Ecto neural progenitor cell (in vitro differentiated cells): ENCODE results near the gene CMTR1.
"Not testable (repeated sequence)": the region's sequence is repeated elsewhere in the genome, so short reads cannot be mapped to it uniquely, and the experiment has no call there.

ENCODE experiments used
- DNase-seq: peaks from one replicate; pipeline ENCODE4 v3.0.0-alpha.2; 2018; ENCODE audit warnings: low spot score

The CMTR1 gene

DNA sequence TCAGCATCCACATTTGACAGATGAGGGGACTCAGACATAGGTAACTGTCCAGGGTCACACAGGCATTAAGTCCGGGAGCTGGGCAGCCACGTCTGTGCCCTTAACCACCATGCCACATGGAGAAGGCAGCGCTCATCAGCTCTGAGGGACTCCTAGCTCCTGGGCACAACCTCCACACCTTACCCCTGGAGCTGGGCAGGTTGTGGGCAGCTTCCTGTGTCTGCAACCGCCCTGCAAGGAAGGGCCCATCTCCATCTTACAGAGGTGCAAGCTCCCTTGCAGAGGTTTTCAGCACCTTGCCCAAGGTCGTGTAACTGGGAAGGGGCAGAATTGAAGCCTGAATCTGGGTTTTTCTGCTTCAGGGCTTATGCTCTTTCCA is 58.8 kb downstream of the CMTR1 start:
- DNase-seq, result no peak

DNA sequence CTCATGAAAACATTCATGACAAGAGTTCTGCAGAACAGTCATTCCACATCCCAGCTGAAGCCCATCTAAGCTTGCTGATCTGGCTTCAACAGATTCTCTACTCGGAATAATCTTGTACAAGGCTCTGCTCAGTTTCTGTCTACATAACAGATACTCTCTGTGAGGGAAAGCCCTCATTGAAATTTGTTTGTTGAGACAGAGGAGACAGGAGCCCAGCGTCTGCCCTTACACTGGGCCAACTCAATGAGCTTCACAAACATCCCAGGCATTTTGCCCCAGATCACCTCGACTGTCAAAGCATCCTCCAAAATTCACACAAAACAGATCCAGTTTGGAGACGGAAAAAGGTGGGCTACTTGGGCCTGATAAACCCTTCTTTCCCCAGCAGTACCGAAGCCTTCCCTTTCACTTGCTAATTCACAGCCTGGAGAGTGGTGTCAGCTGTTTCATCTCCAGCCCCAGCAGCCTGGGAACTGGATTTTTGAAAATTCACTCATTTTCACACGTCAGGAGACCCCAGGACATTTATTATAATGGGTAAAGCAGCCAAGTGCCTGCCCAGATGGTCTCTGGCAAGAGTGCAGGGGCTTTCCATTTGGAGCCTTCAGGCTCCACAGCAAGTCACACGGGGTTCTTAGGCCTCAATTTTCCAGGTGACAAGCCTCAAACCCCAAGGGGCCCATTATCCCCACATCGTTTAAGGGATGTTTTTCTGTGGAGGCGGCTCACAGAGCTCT is 59.4 kb downstream of the CMTR1 start:
- no peak for DNase-seq

DNA sequence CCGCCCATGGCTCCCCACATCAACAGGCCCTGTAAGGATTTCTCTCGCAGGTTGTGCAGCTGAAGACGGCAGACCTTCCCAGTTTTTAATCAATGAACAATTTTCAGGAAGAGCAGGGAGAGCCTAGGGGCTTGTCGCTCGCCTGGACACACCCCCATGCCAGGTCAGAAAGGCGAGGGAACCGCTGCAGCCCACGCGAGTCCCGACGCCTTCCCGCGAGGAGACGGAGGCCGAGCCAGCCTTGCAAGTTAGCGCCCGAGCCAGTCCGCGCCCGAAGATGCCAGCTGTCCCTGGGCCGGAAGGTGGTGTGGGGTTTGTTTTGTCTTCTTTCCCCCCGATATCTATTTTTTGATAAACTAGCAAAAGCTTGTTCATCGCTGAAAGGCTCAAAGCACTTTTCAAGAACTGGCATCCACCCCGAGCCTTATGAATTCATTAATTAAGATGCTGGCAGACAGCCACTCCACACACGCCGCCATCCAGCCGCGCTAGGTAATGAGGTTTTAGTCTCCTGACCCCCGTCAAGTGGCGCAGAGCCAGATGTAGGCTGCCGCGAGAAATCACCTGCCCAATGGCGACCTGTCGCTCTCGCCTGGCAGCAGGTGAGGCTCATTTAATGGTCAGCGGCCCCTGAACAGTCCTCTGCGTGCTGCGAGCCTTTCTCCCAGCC is 60.1 kb downstream of the CMTR1 start:
- no peak for DNase-seq

DNA sequence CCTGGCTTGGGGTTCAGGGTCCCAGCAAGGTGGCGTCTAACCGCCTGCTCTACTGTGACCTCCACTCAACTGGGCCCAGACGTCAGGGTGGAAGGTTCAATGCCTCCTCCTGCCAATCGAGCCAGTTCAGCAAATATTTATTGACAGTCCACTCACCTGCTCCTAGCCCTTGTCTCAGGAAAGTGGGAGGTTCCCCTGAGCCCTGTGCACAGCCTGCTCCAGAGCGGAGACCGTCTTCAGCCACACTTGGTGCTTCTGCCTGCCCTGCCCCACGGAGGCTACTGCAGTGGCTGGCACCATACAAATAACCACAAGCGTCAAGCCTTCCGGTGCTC is 60.6 kb downstream of the CMTR1 start:
- DNase-seq, result no peak

DNA sequence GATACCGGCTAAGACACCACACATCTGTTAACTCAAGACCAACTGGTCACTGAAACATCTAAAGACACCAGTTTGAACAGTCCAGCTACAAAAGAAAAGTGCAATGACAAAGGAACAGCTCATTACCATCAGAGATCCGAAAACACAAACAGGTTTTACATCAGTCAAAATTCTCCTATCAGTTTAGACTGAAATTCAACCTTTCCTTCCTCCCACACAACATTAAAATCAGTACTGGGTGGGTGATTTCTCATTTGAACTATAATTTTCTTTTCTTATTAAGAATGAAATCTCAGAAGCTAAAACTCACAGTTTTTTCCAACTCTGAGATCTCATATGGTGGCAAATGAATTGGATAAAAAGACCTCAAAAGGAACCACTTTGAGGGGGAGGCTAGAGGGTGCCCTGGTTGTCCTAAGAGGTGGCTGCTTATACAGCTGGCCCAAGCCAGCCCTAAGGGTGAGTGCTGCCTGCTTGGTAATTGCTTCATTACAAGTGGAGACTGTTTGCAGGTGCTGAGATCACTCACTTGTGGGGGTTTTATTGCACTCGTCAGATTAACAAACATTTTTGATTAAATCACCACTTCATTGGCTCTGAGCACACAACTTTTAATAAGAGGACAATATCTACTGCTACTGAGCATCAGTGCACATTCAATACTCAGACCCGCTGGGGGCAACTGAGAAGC is 62.4 kb downstream of the CMTR1 start:
- no peak for DNase-seq

DNA sequence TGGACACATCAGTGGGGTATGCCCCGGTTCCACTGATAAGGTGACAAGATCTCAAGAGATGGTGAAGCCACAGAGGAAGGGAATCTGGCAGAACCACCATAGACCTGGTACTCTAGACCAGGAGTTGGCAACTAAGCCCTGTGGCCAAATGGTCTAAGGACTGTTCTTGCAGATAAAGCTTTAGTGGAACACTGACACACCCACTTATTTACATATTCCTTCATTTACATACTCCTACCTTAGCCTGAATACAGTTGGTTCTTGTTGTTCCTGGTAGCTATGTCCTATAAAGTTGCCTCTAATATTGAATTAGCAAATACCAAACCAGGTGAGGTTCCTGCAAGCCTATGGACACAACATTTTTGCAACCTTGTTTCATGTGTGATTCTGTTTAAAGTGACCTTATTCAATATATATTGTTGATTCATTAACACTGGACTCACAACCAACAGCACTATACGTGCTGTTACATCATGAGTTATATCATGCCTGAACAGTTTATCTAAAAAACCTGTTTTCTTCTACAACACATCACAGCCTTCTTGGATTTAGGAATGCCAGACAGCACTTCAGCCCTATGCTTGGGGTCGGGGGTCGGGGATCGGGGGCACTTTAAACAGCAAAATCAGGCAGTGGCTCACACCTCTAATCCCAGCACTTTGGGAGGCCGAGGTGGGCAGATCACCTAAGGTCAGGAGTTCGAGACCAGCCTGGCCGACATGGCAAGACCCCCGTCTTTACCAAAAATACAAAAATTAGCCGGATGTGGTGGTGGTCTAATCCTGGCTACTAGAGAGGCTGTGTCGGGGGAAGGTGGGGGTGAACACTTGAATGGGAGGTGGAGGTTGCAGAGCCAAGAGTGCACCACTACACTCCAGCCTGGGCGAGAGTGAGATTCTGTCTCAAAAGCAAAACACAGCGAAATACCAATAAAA is 64.2 kb downstream of the CMTR1 start:
- DNase-seq, result no peak

DNA sequence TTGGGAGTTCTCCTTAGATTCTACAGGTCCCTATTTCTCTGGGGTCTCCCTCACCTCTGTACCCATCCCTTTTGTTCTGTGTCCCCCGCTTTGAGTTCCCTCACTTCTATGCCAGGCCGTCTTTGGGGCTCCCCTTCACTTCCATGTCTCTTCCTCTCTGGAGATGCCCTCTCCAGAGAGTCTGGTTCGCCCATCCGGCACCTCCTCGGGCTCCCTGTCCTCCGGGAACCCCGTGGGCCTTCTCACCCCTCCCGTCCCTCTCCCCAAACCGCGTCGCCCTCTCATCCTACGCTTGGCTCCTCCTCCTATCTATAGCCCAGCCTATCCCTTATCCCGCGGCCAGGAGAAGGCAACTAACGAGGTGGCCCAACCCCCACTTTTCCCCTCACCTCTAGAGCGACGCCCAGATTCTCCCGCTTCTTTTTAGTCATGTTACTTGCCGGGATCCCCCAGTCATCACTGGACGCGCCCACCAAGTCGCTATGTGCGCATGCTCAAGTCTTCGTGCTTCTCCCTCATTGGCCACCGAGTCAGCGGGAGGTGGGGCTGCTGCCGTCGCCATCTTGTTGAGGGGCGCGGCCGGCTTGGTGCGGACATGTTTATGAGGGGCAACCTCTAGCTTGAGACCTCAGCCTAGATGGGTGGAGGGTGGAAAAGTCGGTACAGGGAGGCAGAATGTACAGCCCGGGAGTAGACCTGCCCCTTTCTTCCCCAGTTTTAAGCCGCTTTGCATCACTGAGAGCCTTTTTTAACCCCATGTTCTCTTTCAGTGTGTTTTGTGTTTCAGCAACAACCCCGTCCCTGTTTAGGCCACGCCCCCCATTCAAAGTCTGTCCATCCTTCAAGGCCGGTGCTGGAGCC is 66.6 kb downstream of the CMTR1 start, which contains the start of gene CCDC167:
CCDC167 (minus strand) TSS at position 461 of the 861 bp plus-strand sequence; CDS start at position 431, 30 bp downstream.
- peak; percentile 99 for DNase-seq

DNA sequence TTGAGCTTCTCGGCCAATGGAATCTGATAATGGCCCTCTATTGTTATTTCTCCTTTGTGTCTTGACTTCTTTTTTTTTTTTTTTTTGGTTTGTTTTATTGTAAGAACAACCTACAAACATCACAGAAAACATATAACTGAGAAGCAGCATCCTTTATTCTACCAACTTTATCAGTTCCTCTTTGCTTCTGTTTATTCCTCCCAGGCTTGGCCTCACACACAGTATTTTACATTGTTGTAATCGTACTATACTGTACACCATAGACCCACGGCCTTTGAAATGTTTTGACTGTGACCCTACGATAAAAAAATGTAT is 67.2 kb downstream of the CMTR1 start:
- no peak for DNase-seq

DNA sequence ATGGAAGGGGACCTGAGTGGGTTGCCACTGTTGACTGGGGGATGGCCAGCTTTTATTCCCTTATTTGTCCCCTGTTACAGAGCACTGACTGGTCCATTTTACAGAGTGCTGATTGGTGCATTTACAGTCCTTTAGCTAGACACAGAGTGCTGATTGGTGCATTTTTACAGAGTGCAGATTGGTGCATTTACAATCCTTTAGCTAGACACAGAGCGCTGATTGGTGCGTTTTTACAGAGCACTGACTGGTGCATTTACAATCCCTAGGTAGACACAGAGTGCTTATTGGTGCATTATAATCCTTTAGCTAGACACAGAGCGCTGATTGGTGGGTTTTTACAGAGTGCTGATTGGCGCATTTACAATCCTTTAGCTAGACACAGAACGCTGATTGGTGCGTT is 67.9 kb downstream of the CMTR1 start:
- DNase-seq, result not testable (repeated sequence)

DNA sequence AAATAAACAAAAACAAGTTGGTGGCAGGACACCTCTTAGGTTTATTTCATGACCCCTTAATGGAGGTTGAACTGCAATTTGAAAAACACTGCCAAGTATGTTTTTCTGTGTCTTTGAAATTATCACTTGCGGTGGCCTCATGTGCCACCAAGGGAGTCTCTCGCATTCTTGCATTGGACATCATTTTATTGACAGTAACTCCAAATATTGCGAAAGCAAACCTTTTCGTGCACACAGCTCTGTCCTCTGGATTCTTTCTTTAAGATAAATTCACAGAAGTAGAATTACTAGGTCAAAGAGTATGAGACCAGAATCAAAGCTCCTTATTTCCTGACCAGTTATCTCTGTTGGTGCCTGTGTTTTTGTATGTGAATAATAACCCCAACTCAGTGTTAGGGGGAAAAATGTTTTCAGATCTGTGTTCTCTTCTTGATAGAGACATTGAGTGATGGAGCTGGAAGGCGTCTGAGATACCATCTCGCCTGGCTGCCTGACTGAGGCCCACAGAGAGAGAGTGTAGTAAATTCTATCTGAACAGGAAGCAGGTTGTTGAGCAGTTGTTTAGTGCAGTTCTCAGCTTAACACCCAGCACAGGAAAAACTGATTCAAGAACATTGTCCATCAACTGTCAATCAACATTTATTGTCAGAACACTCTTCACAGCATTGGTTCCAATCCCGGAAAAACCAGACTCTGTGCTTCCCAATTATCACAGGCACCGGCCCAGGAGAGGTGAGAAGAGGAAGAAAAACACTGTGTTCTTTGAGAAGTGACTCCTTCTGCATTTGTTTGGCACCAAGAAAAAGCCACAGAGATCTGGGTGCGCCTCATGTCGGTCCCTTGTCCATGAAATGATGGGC is 68.8 kb downstream of the CMTR1 start:
- DNase-seq, result no peak

DNA sequence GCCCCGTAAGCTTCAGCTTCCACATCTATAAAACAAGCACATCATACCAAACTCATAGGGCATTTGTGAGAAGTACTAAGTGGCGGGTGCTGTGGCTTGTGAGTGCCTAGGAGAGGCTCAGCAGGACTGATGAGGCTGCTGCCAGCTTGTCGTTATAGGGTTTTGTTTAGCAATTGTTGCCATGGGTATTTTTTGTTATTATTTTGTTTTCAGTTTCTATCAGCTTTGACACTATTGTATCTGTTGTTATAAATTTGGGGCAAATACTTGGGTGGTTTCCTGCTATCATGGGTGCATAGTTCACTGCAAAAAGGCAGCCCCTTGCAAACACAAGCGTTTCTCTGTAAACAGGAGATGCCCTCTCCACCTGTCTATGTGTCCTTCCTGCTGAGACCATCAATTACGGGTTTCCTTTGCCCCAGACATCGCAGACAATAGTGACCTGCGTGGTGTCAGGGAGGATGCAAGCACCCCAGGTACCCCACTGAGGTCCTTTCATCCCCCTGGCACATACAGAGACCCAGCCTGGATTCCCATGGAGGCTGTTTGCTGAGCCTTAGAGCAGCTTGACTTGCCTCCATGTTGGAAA is 69.8 kb downstream of the CMTR1 start:
- no peak for DNase-seq

DNA sequence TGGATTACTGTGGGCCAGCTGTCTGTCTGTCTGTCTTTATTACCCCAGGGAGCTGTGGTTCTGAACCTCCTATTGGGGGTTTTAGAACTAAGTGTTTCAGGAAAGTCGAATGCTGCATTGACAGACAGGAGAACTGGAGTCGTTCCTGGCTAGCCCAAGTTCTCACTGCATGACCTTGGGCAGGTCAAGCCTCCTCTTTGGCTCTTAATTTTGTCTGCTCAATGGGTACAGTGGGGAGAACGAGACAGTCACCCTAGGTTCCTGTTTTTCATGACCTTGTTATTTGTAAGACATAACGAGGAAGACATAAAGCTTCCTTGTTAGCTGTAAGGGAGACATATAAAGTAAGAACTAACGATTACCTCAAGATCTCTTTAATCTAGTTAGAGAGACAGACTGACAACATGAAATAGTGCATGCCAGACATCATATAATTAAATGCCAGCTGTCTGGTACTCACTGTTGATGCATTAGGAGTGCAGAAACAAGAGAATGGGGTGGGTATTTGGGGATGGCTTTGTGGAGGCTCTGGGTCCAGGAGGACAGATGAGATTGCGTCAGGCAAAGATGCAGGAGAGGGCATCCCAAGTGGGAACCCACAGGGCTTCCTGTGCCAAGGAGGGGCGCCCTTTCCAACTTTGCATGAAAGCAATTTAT is 70.4 kb downstream of the CMTR1 start:
- DNase-seq, result no peak

DNA sequence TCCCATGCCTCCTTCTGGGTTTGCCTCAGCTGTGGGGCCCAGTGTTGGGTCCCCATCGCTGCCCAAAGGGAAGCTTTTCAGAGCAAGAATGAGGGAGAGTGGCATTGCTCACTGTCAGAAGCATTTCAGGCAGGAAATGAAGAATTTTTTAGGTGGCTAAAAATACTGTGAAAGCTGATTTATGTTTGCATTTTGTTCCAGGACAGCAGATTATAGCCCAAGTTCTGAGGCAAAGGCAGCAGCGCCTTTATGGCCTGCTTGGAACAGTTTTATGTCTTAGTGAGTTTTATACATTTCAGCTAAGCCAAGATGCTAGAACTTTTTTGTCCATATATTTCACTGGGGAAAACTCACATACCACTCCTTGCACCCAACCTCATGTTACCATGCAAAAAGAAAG is 71.0 kb downstream of the CMTR1 start:
- DNase-seq, result no peak

DNA sequence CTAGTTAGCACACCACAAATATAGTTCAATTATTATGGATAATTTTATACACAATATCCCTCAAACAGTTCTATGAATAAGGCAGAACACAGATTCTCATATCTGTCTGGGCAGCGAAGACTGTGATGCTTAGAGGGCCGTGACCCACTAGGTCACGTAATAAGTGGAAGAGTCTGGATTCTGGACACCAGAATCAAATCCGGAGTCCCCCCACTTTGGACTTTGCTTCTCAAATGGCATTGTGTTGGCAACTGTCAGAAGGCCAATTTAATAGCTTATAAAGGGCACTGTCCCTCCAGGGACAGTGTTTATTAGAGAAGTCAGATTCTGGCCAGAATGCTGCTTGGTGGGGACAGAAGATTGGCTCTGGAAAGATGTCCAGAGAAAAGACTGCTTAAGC is 73.5 kb downstream of the CMTR1 start:
- no peak for DNase-seq

DNA sequence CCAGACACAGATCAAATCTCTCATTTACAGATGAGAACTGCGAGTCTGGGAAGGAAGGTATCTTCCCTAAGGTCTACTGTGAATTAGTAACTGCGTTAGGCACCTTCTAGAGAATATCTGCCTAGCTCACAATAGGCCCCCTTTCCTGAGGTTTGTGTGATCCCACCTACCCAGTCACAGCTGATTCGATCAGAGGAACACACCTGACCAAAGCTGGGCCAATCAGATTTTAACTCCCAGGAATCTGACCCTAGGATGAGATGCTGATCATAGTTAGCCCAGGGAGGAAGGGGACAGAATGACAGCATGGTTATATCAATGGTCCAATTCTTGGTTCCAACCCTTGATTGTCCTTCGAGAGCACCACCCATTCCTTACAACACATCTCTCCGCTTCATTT is 74.1 kb downstream of the CMTR1 start:
- no peak for DNase-seq

DNA sequence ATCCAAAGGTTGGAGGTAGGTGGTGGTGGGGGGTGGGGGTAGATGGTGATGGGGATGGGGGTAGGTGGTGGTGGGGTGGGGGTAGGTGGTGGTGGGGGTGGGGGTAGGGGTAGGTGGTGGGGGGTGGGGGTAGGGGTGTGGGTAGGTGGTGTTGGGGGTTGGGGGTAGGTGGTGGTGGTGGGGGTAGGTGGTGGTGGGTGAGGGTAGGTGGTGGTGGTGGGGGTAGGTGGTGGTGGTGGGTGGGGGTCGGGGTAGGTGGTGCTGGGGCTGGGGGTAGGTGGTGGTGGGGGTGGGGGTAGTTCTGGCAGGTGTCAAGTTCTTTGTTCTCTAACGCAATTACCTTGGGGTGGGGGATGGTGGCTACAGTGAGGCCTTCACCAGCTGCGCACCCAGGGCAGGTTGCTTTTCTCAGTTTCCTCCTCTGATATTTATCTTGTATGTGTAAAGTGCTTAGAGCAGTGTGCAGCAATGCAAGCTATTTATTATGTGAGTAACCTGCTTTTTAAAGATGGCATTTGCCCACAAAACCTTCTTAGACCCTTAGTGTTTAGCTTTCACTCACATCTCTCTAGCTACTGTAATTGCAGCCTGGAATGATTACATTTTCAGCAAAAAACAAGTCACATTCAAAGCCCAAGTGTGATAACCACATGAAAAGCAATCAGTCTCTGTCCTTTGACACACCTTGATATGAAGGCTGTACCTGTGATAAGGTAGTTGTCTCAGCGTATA is 74.8 kb downstream of the CMTR1 start:
- DNase-seq, result no peak

DNA sequence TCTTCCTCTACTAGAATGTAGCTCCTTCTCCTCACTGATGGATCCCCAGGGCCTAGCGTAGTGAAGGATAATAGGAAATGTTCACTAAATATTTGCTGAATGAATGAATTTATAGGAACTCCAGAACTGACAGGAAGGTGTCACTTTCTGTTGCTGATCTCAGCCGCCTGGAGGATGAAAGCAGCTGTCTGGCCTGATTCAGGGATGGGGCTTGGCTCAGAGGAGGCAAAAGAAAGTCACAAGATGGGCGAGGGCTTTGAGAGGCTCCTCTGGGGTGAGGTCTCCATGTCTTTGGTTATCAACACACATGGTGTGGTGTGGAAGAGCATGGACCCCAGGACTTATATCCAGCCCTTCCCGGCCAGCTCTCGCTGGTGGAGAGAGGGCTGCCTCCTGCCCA is 78.2 kb downstream of the CMTR1 start:
- no peak for DNase-seq

DNA sequence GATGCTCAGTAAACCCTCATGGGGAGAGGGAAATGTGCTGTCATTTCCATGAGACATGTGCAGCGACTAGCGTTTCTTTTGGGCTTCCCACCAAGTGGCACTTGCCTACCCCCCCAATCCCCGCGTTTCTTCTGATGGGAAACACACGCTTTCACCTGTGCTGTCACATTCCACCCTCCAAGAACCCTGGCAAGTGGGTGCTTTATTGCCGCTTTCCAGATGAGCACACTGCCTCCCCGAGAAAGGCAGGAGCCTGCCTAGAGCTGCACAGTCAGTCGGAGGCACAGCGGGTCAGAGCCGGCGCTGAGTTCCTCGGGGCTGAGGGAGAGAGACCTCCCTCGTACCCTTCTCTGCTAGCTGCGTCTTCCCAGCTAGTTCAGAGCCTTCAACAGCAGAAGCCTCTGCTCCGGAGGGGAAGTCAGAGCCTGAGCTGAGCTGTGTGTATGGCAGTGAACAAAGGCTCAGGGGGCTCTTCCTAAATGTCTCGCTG is 78.9 kb downstream of the CMTR1 start:
- no peak for DNase-seq
